Duodenal mucosa (tissue), 2 donors: Measurements from ENCODE around the gene STARD7.

Experiments
- H3K27ac ChIP-seq: one replicate; pipeline ENCODE4 v1.7.0; 2013; ENCODE audit warnings: low read depth, low read length
- H3K27me3 ChIP-seq, 2 donors: one replicate each; pipeline ENCODE4 v1.7.0; 2013; ENCODE audit warnings: low read length in 2 of 2, control low read depth in 1 of 2; ENCODE audit not compliant: insufficient read depth in 2 of 2, control insufficient read depth in 1 of 2
- H3K36me3 ChIP-seq, 2 donors: one replicate each; pipeline ENCODE4 v1.7.0; 2013; ENCODE audit warnings: low read length in 2 of 2, control low read depth in 1 of 2; ENCODE audit not compliant: insufficient read depth in 2 of 2, control insufficient read depth in 1 of 2
- H3K4me1 ChIP-seq, 2 donors: one replicate each; pipeline ENCODE4 v1.7.0; 2013; ENCODE audit warnings: low read length in 2 of 2, control low read depth in 1 of 2; ENCODE audit not compliant: insufficient read depth in 2 of 2, control insufficient read depth in 1 of 2
- H3K4me3 ChIP-seq, 2 donors: one replicate each; pipeline ENCODE4 v1.7.0; 2013; ENCODE audit warnings: low read length in 2 of 2, low read depth in 1 of 2
- H3K9ac ChIP-seq, 2 donors: one replicate each; pipeline ENCODE4 v1.7.0; 2013; ENCODE audit warnings: low read length in 2 of 2, low read depth in 1 of 2
- H3K9me3 ChIP-seq, 2 donors: one replicate each; pipeline ENCODE4 v1.7.0; 2013; ENCODE audit warnings: low read length in 2 of 2, control low read depth in 1 of 2; ENCODE audit not compliant: control insufficient read depth in 1 of 2

Gene STARD7

GRCh38 chr2:96248624-96249023 lies 40.0 kb upstream of the STARD7 start:
- Histone ChIP-seq H3K4me1 (peaks cover 17 to 18% of the 10 kb centered on the region in 2 donors), H3K9me3 (no peaks in the 10 kb centered on the region), H3K4me3 (no peak overlapping the region), H3K9ac (no peak overlapping the region), H3K27ac (no peak overlapping the region), H3K27me3 (no peaks in the 10 kb centered on the region), H3K36me3 (peaks cover 19 to 28% of the 10 kb centered on the region in 2 donors)

- Histone ChIP-seq H3K27ac (no peak overlapping the region), H3K9ac (no peak overlapping the region), H3K27me3 (no peaks in the 10 kb centered on the region), H3K4me3 (no peak overlapping the region), H3K4me1 (peaks cover 11% of the 10 kb centered on the region in 2 donors), H3K36me3 (peaks cover 19 to 20% of the 10 kb centered on the region in 2 donors), H3K9me3 (no peaks in the 10 kb centered on the region)
Observed at GRCh38 chr2:96247896-96248295, 39.3 kb upstream of the STARD7 start.

GRCh38 chr2:96247009-96247408 lies 38.4 kb upstream of the STARD7 start:
- Histone ChIP-seq H3K9ac (no peak overlapping the region), H3K27ac (no peak overlapping the region), H3K4me3 (no peak overlapping the region), H3K36me3 (peaks cover 11 to 12% of the 10 kb centered on the region in 2 donors), H3K4me1 (peaks cover 4 to 8% of the 10 kb centered on the region in 2 donors), H3K27me3 (no peaks in the 10 kb centered on the region), H3K9me3 (no peaks in the 10 kb centered on the region)

- Histone ChIP-seq H3K9me3 (no peaks in the 10 kb centered on the region), H3K27ac (no peak overlapping the region), H3K9ac (no peak overlapping the region), H3K27me3 (no peaks in the 10 kb centered on the region), H3K4me3 (no peak overlapping the region), H3K36me3 (peaks cover 8% of the 10 kb centered on the region in 2 donors), H3K4me1 (peaks cover 7 to 17% of the 10 kb centered on the region in 2 donors)
Observed at GRCh38 chr2:96245609-96246390, 37.2 kb upstream of the STARD7 start.

- Histone ChIP-seq H3K9ac (no peak overlapping the region), H3K4me1 (peaks cover 15 to 22% of the 10 kb centered on the region in 2 donors), H3K27ac (no peak overlapping the region), H3K27me3 (no peaks in the 10 kb centered on the region), H3K4me3 (no peak overlapping the region), H3K36me3 (peaks cover 5 to 7% of the 10 kb centered on the region in 2 donors), H3K9me3 (no peaks in the 10 kb centered on the region)
Observed at GRCh38 chr2:96243843-96244242, 35.2 kb upstream of the STARD7 start.

GRCh38 chr2:96241900-96242611 lies 33.4 kb upstream of the STARD7 start:
- H3K27ac ChIP-seq = no peak overlapping the region
- no peaks in the 10 kb centered on the region for H3K27me3 ChIP-seq
- H3K9ac ChIP-seq = peak overlapping the region; percentile 2 to 34
- H3K4me3 ChIP-seq = no peak overlapping the region
- H3K4me1 ChIP-seq = peaks cover 33 to 35% of the 10 kb centered on the region in 2 donors
- H3K9me3 ChIP-seq = no peaks in the 10 kb centered on the region
- H3K36me3 ChIP-seq = peaks cover 5 to 7% of the 10 kb centered on the region in 2 donors

- H3K9me3 ChIP-seq = no peaks in the 10 kb centered on the region
- H3K27me3 ChIP-seq = no peaks in the 10 kb centered on the region
- H3K27ac ChIP-seq = no peak overlapping the region
- H3K4me3 ChIP-seq = no peak overlapping the region
- H3K9ac ChIP-seq = no peak overlapping the region
- H3K36me3 ChIP-seq = peaks cover 5 to 7% of the 10 kb centered on the region in 2 donors
- peaks cover 41 to 42% of the 10 kb centered on the region in 2 donors for H3K4me1 ChIP-seq
Observed at GRCh38 chr2:96241227-96241626, 32.6 kb upstream of the STARD7 start.

GRCh38 chr2:96240341-96241038 lies 31.9 kb upstream of the STARD7 start:
- no peak overlapping the region for H3K4me3 ChIP-seq

GRCh38 chr2:96239745-96240264 lies 31.2 kb upstream of the STARD7 start:
- Histone ChIP-seq H3K4me3 (no peak overlapping the region), H3K4me1 (peaks cover 41 to 42% of the 10 kb centered on the region in 2 donors), H3K9me3 (no peaks in the 10 kb centered on the region), H3K27ac (no peak overlapping the region), H3K36me3 (peaks cover 5 to 7% of the 10 kb centered on the region in 2 donors), H3K9ac (no peak overlapping the region), H3K27me3 (no peaks in the 10 kb centered on the region)

More at GRCh38 chr2:96240341-96241038, 31.9 kb upstream of the STARD7 start:
- no peaks in the 10 kb centered on the region for H3K9me3 ChIP-seq
- no peaks in the 10 kb centered on the region for H3K27me3 ChIP-seq
- peaks cover 41 to 42% of the 10 kb centered on the region in 2 donors for H3K4me1 ChIP-seq
- H3K36me3 ChIP-seq = peaks cover 5 to 7% of the 10 kb centered on the region in 2 donors
- H3K27ac ChIP-seq = no peak overlapping the region
- H3K9ac ChIP-seq = no peak overlapping the region
